K562 (cell line): ENCODE results near the gene LCNL1. TPM values are rescaled to one million over a fixed set of nuclear protein-coding genes. Genes with fewer than 3 reads are reported as not detected.

Experiments used
- ATAC-seq: fragments of 200-7000 bp; cut with Tn5 transposase; 3 replicates; pipeline ENCODE4 v1.9.1; 2020; ENCODE audit warnings: moderate library complexity
- BruUV-seq: library from RNA; stranded (reverse); fragments of 400-500 nt; replicated peaks from 2 replicates; lab custom pipeline; 2021; lab: Mats Ljungman, UMichigan
- CTCF ChIA-PET: fragments of 300-600 bp; formaldehyde crosslinking; extraction: SDS; loops from one replicate; lab custom pipeline; 2021; ENCODE audit warnings: low intra/inter-chr PET ratio; lab: Yijun Ruan, JAX
- POLR2A ChIA-PET: fragments of 300-600, 350-650 bp; sonication (Branson Sonifier 250); formaldehyde crosslinking; extraction: SDS; loops from one replicate; lab custom pipeline; 2021; ENCODE audit warnings: antibody characterized with exemption, inconsistent platforms; lab: Yijun Ruan, JAX
- DNase-seq, 4 experiments: peaks; one replicate each; pipeline versions ENCODE4 v3.0.0 to v3.0.0-alpha.2; 2011 to 2018; ENCODE audit warnings: low spot score in 3 of 4, mixed read lengths in 3 of 4; ENCODE audit errors: extremely low read depth in 1 of 4
- FAIRE-seq: peaks from 2 replicates; lab custom pipeline; 2011; peaks lifted over from hg19 to GRCh38; lab: Jason Lieb, UNC
- H2AFZ ChIP-seq: 2 replicates; pipeline ENCODE4 v1.6.0; 2011; ENCODE audit warnings: low read depth, low read length, control low read depth, inconsistent platforms
- H3K27ac ChIP-seq: fragments of 200-600 bp; 3 replicates; pipeline ENCODE4 v1.8.0; 2011; ENCODE audit warnings: low read depth, mild to moderate bottlenecking, control low read depth, inconsistent platforms, low read length, moderate library complexity, mixed read lengths; ENCODE audit errors: extremely low read depth
- H3K27me3 ChIP-seq, 2 experiments: fragments of 300-600 bp in 1 of 2; 2 replicates in 1 of 2; 3 replicates in 1 of 2; pipeline versions ENCODE4 v1.6.0 to v1.8.0; 2011; ENCODE audit warnings: inconsistent platforms in 2 of 2, low read length in 2 of 2, mild to moderate bottlenecking in 1 of 2, mixed read lengths in 1 of 2, moderate library complexity in 1 of 2; ENCODE audit not compliant: control insufficient read depth in 2 of 2, insufficient read depth in 2 of 2
- H3K36me3 ChIP-seq: fragments of 300-600 bp; 3 replicates; pipeline ENCODE4 v1.8.0; 2011; ENCODE audit warnings: mild to moderate bottlenecking, low read length, inconsistent platforms; ENCODE audit not compliant: control insufficient read depth, insufficient read depth
- H3K4me1 ChIP-seq, 2 experiments: fragments of 200-600 bp in 1 of 2; replicated peaks in 1 of 2; 2 replicates in 1 of 2; 3 replicates in 1 of 2; pipeline versions ENCODE4 v1.5.1 to v1.8.0; 2011; ENCODE audit warnings: inconsistent platforms in 2 of 2, low read length in 2 of 2, mild to moderate bottlenecking in 1 of 2, mixed read lengths in 1 of 2, moderate library complexity in 1 of 2; ENCODE audit not compliant: control insufficient read depth in 2 of 2, insufficient read depth in 2 of 2
- H3K4me2 ChIP-seq: 2 replicates; pipeline ENCODE4 v1.6.1; 2011; ENCODE audit warnings: low read length, control low read depth, inconsistent platforms, mixed read lengths; ENCODE audit not compliant: insufficient read depth
- H3K4me3 ChIP-seq: fragments of 200-600 bp; sonication (generic), shearing (Covaris generic); 2 replicates; pipeline ENCODE4 v1.5.1; 2016; ENCODE audit warnings: control low read depth, inconsistent platforms
- H3K79me2 ChIP-seq: fragments of 200-600 bp; 3 replicates; pipeline ENCODE4 v1.8.0; 2011; ENCODE audit warnings: low read length, inconsistent platforms; ENCODE audit not compliant: control insufficient read depth, insufficient read depth
- H3K9ac ChIP-seq, 2 experiments: 2 replicates each; pipeline versions ENCODE4 v1.6.0 to v1.6.1; 2011; ENCODE audit warnings: low read depth in 2 of 2, low read length in 2 of 2, control low read depth in 1 of 2, inconsistent platforms in 1 of 2, mild to moderate bottlenecking in 1 of 2, mixed read lengths in 1 of 2; ENCODE audit not compliant: insufficient read depth in 1 of 2
- H3K9me1 ChIP-seq: one replicate; pipeline ENCODE4 v1.6.0; 2011; ENCODE audit warnings: inconsistent platforms, mild to moderate bottlenecking, low read length, moderate library complexity; ENCODE audit not compliant: control insufficient read depth, insufficient read depth
- H3K9me3 ChIP-seq: replicated peaks from 2 replicates; pipeline ENCODE4 v1.5.1; 2011; ENCODE audit warnings: low read depth, low read length, inconsistent platforms; ENCODE audit not compliant: control insufficient read depth, insufficient read depth
- H4K20me1 ChIP-seq: replicated peaks from 2 replicates; pipeline ENCODE4 v1.6.1; 2011; ENCODE audit warnings: low read length, inconsistent platforms, mixed read lengths; ENCODE audit not compliant: control insufficient read depth, insufficient read depth
- PCBP1 ChIP-seq: fragments of 200-400 bp; formaldehyde crosslinking; IDR thresholded peaks from 2 replicates; pipeline ENCODE4 v1.6.1; 2018; ENCODE audit warnings: mild to moderate bottlenecking, low read depth, low read length; ENCODE audit not compliant: poor library complexity, severe bottlenecking
- TAL1 ChIP-seq: fragments of 450-650 bp; IDR thresholded peaks from 2 replicates; pipeline ENCODE4 v1.6.1; 2016; ENCODE audit warnings: mild to moderate bottlenecking
- WGBS: fragments of 100-300 bp; shearing (Covaris generic); methylation state at CpG from one replicate; pipeline ENCODE4 v1.1.6; 2016; ENCODE audit warnings: low coverage, mixed read lengths; ENCODE audit not compliant: insufficient coverage; ENCODE audit errors: missing lambda C conversion rate; 5-methylcytosine and 5-hydroxymethylcytosine counted together
- in situ Hi-C: fragments of 300-500 bp; cut with MboI; formaldehyde crosslinking; loops from 4 replicates; pipeline ENCODE4 v1.15.0; 2018; ENCODE audit warnings: inconsistent platforms, mixed read lengths
- intact Hi-C: fragments of 100-400 bp; cut with micrococcal nuclease; formaldehyde crosslinking; loops from 2 replicates; pipeline ENCODE4 v1.14.2; 2022
- polyA plus RNA-seq, 8 experiments: library from polyadenylated mRNA; depleted of rRNA in 4 of 8; stranded (reverse) in 5 of 8; unstranded in 3 of 8; fragments of >200 nt; fragmentation: Nextera tagmentation in 2 of 8; fragmentation: Illumina TruSeq in 1 of 8; extraction: Ambion mirVana in 2 of 8; extraction: Trizol in 1 of 8; gene quantifications; 2 replicates each; pipeline versions ENCODE4 v1.2.1 to v1.2.3, GENCODE V29; 2011 to 2014; ENCODE audit warnings: inconsistent platforms in 1 of 8, missing spikeins in 1 of 8
- total RNA-seq, 7 experiments: library from RNA; depleted of rRNA in 6 of 7; stranded (reverse); fragments of >200 nt in 6 of 7; fragmentation: Illumina TruSeq in 2 of 7; extraction: Trizol in 2 of 7; gene quantifications; 2 replicates each; pipeline versions ENCODE4 v1.2.1 to v1.2.3, GENCODE V29; 2011 to 2021; ENCODE audit warnings: low replicate concordance in 1 of 7

Gene LCNL1
- total and polyA plus RNA-seq, 9 of the 15 experiments (the other 6 are each of a cell fraction or from before 2014, with no cell fraction given), result 0.04 to 0.16 (median 0.04) TPM; not detected in 4

- no peaks in the 10 kb centered on the region for H3K9me1 ChIP-seq
- intact Hi-C loops, result loop anchor here (2.0 kb wide), 2 partner anchors 59 to 191 kb away; partner anchors contain the start of gene AJM1
- H3K9me3 ChIP-seq, result no peaks in the 10 kb centered on the region
- no peak for FAIRE-seq
- H3K4me2 ChIP-seq, result no peak overlapping the region
- 11% methylated on average over 8 of the region's 15 CpGs for WGBS
- no peak overlapping the region for H3K4me3 ChIP-seq
- H2AFZ ChIP-seq, result no peak overlapping the region
- no peaks in the 10 kb centered on the region for H3K79me2 ChIP-seq
- TF ChIP-seq TAL1, result no peak
- TF ChIP-seq PCBP1, result peak; percentile 59
- TF ChIP-seq, all 486 proteins: peak for 1
- H3K9ac ChIP-seq, result peak overlapping the region in 1 of 2 experiments; percentile 45; a peak in 1 of 4 replicates
- DNase-seq (no peak), ATAC-seq (no peak)
- H3K27ac ChIP-seq, result no peak overlapping the region
- H4K20me1 ChIP-seq, result no peaks in the 10 kb centered on the region
- in situ Hi-C loops, result no loop called here
- no TSS peak for BruUV-seq
- H3K4me1 ChIP-seq, result peaks cover under 1 to 72% of the 10 kb centered on the region in 2 experiments; a peak in 4 of 5 replicates
- peaks cover 0 to 6% of the 10 kb centered on the region in 2 experiments; a peak in 1 of 5 replicates for H3K27me3 ChIP-seq
- H3K36me3 ChIP-seq, result no peaks in the 10 kb centered on the region
- ChIA-PET POLR2A (interaction anchor here (0.6 to 1.8 kb wide), 6 partner anchors 8 to 527 kb away, joined by 3 to 8 read pairs (median 4); no protein-coding TSS in a partner anchor), CTCF (interaction anchor here (2.2 to 3.7 kb wide), 2 partner anchors 86 to 247 kb away, joined by 10 to 47 read pairs; no protein-coding TSS in a partner anchor)
Measured at GRCh38 chr9:137034039-137034708, 51.4 kb downstream of the LCNL1 start.
